Prostate gland (tissue), 2 donors: ENCODE data around the gene CLEC12A.

Experiments used
- CTCF ChIP-seq, 4 experiments: fragments of 200-600 bp in 2 of 4; fragments of 450-650 bp in 2 of 4; sonication (generic) in 2 of 4; IDR thresholded peaks; 1 replicate in 3 of 4; 2 replicates in 1 of 4; pipeline ENCODE4 v1.5.1; 2016 to 2019; ENCODE audit warnings: antibody characterized with exemption in 4 of 4, mild to moderate bottlenecking in 2 of 4, moderate library complexity in 2 of 4
- POLR2A ChIP-seq: fragments of 450-650 bp; IDR thresholded peaks from one replicate; pipeline ENCODE4 v1.6.1; 2016; ENCODE audit warnings: antibody characterized with exemption, mild to moderate bottlenecking
- POLR2AphosphoS5 ChIP-seq: sonication (generic); formaldehyde crosslinking; IDR thresholded peaks from one replicate; pipeline ENCODE4 v1.6.1; 2017; ENCODE audit warnings: antibody characterized with exemption

- TF ChIP-seq CTCF (IDR thresholded peaks at IDR 0.05) (no peak), POLR2AphosphoS5 (no peak), POLR2A (no peak)
These were observed 20.1 kb upstream of the CLEC12A start for GRCh38 chr12:9951026-9951675.
